ENCODE data around the gene GALNTL6.

GALNTL6 gene

DNA sequence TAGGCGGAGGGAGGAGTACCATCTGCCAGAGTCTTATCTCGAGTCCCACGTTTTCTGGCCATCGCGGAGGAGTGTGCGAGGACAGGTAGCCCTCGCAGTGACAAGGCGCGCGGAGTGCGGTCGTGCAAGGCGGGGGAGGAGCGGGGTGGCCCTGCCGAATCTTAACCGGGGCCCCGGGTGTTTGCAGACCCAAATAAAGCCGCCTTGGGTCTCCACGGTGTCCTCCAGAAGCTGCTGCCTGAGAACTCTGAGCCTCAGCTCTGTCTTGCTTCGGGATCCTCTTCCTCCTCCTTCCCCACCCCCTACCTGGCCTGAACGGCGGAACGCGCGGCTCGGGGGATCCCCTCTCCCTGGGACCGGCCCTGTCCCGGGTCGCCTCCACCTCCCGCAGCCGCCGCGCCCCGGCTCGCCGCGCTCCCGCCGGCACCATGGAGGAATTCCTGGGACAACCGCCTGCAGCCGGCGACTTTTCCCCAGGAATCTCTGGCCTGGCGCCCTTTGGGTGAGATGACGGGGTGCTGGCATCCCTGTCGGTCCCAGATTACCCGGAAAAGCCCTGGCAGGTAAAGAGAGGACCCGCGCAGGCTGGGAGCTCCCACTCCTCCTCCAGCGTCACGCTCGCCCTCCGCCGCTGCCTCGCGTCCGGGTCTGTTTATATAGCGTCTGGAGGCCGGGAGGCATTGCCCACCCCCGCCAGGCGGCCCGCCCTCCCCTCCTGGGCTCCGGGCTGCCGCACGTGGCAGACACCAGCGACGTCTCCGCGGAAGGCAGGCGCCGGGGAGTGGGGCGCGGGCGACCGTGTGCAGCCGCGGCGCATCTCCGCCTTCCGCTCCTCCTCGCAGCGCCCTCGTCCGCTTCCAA lies at the start of gene GALNTL6:
Gene GALNTL6 (plus strand): TSS at position 740 of the 861 bp plus-strand sequence.
- TF ChIP-seq, protein P1, sequence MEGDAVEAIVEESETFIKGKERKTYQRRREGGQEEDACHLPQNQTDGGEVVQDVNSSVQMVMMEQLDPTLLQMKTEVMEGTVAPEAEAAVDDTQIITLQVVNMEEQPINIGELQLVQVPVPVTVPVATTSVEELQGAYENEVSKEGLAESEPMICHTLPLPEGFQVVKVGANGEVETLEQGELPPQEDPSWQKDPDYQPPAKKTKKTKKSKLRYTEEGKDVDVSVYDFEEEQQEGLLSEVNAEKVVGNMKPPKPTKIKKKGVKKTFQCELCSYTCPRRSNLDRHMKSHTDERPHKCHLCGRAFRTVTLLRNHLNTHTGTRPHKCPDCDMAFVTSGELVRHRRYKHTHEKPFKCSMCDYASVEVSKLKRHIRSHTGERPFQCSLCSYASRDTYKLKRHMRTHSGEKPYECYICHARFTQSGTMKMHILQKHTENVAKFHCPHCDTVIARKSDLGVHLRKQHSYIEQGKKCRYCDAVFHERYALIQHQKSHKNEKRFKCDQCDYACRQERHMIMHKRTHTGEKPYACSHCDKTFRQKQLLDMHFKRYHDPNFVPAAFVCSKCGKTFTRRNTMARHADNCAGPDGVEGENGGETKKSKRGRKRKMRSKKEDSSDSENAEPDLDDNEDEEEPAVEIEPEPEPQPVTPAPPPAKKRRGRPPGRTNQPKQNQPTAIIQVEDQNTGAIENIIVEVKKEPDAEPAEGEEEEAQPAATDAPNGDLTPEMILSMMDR (conservative IDR thresholded peaks at IDR 0.05; ENCODE audit: low read depth, low read length): no peak
- H3K4me3 ChIP-seq (ENCODE audit: low read depth, low read length): peak within 1 kb of the TSS; percentile 55
- peak; percentile 34 for DNase-seq (ENCODE audit: low read depth)

DNA sequence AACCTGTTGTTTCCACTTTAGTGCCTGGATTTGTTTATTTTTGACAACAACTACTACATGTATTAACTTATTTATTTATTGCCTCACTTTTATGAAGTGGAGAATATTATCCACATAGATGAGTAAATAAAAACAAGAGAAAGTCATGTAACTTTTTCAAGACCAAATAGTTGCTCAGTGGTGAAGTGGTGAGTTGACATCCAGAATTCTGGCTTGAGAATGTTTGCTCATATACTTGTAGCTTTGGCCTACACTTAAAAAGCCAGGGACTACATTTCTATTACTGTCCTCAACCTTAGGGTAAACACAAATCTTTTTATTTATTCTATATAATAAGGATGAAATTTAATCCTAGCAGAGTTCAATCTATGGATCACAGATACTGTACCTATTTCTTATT lies 47.7 kb upstream of the GALNTL6 start:
- TF ChIP-seq, protein P1 (conservative IDR thresholded peaks at IDR 0.05; ENCODE audit: low read depth, low read length): no peak
- no peak for DNase-seq (ENCODE audit: low read depth)
- H3K4me3 ChIP-seq (ENCODE audit: low read depth, low read length): no peak overlapping the region

DNA sequence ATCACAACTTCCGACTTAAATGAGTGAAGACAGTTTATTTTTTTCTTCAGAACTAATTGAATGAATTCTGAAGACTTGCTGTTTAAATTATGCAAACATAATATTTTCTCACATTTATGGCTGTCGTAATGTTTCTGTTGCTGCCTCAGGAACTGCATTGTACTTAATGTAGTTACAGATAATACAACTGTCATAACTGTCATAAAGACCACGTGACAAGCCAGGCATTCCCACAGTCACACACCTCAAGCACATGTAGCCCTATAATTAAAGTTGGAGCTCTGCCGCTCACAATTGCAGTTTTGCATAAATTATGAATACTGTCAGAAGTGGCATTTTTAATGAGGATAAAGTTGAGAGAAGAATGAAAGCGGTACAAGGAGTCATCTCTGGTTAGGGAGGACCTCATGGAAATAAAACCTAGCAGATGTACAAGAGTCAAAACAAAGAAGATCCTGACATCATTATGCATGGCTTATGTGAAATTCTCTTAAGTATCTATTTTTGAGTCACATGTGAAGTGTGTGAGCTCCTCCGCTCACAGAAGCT lies 38.5 kb upstream of the GALNTL6 start:
- no peak for DNase-seq (ENCODE audit: low read depth)
- TF ChIP-seq, protein P1 (conservative IDR thresholded peaks at IDR 0.05; ENCODE audit: low read depth, low read length): no peak
- no peak overlapping the region for H3K4me3 ChIP-seq (ENCODE audit: low read depth, low read length)

DNA sequence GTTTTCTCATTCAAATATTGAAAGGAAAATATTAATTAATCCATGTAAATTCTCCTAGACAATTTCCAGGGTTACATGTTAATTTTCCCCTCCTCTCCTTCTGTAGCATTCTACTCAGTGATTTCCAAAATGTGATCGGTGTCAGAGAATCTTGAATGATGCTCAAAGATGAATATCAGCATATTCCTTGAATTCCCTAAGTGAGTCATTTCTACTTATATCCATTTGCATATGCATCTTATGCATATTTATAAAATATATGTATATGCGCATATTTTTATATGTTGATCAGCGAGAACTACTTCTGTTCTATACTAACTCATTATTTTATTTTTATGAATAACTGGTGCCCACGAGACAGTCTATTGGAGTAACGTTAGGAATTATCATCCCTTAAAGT lies 33.9 kb upstream of the GALNTL6 start:
- DNase-seq (ENCODE audit: low read depth): no peak
- no peak overlapping the region for H3K4me3 ChIP-seq (ENCODE audit: low read depth, low read length)
- TF ChIP-seq, protein P1 (conservative IDR thresholded peaks at IDR 0.05; ENCODE audit: low read depth, low read length): no peak

DNA sequence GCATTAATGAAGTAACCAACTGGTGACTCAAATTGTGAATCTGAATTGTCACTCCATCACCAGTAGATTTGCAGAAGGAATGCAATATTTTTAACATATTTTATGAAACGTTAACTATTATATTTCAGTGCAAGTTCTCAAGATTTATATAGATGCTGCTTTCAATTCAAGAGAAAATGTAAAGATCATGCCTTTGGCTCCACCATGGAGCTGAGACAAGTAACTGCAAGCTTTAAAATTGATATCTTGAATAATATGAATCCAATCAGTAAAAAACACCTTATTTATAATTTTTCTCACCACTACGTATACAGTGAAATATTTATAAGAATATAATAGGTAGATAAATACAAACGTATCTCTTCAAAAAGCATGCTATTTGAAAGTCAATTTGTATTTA lies 27.8 kb upstream of the GALNTL6 start:
- TF ChIP-seq, protein P1 (conservative IDR thresholded peaks at IDR 0.05; ENCODE audit: low read depth, low read length): no peak
- peak; percentile 2 for DNase-seq (ENCODE audit: low read depth)
- no peak overlapping the region for H3K4me3 ChIP-seq (ENCODE audit: low read depth, low read length)

DNA sequence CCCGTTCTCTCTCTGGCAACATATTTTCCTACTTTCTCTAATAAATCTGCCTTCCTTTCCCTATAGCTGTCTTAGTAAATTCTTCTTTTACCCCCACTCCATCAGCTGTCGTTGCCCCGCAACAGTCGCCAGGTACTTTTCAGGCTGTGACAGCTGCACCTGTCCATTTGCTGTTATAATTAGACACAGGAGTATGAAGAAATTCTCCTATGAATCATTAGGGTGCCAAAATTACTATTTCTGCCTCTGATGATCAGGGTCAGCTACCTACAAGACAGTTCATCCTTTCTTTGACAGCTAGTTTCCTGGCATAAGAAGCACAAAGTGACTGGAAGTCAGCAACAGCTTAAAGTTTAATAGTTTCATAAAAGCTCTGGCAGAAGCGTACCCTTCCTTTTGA lies 19.5 kb upstream of the GALNTL6 start:
- TF ChIP-seq, protein P1 (conservative IDR thresholded peaks at IDR 0.05; ENCODE audit: low read depth, low read length): no peak
- no peak overlapping the region for H3K4me3 ChIP-seq (ENCODE audit: low read depth, low read length)
- no peak for DNase-seq (ENCODE audit: low read depth)
